ENCODE data around the gene SCG5. TPM values are rescaled to one million over a fixed set of nuclear protein-coding genes. Genes with fewer than 3 reads are reported as not detected.

Gene SCG5
- polyA plus RNA-seq, 1 experiment: 9.4 TPM

DNA sequence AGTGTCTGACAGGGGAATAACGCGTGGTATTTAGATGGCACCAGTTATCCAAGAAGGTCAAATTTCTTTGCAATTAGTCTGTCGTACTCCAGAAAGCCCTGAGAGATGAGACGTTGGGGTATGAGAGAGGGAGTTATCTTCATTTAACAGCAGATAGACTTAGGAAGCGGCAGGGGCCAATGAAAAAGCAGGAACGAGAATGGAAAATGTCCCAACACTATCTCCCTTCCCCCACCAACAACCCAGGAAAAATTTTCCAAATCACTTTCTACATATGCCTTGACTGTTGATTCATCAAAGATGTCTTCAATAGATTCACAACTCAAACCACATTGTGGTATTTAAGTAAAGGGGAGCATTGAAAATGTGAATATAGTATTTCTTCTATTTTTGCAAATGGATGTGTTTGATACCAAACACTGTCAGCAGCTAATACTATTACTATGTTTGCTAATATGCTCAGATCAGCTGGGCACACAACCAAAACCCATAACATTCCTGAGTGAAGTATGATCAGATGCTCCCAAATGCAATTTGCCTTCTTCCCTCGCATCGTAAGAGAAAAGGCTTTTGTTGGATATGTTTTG, 63.0 kb downstream of the SCG5 start:
- no peaks in the 10 kb centered on the region for H3K27me3 ChIP-seq (ENCODE audit: control insufficient read depth, insufficient read depth, low read length)
- POLR2A ChIA-PET: interaction anchor here (1.4 kb wide), 1 partner anchor 34 kb away, joined by 5 read pairs; no protein-coding TSS in a partner anchor
- TF ChIP-seq, protein P1, sequence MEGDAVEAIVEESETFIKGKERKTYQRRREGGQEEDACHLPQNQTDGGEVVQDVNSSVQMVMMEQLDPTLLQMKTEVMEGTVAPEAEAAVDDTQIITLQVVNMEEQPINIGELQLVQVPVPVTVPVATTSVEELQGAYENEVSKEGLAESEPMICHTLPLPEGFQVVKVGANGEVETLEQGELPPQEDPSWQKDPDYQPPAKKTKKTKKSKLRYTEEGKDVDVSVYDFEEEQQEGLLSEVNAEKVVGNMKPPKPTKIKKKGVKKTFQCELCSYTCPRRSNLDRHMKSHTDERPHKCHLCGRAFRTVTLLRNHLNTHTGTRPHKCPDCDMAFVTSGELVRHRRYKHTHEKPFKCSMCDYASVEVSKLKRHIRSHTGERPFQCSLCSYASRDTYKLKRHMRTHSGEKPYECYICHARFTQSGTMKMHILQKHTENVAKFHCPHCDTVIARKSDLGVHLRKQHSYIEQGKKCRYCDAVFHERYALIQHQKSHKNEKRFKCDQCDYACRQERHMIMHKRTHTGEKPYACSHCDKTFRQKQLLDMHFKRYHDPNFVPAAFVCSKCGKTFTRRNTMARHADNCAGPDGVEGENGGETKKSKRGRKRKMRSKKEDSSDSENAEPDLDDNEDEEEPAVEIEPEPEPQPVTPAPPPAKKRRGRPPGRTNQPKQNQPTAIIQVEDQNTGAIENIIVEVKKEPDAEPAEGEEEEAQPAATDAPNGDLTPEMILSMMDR (IDR thresholded peaks at IDR 0.05; ENCODE audit: insufficient read depth, low read depth, low read length): no peak
- no peaks in the 10 kb centered on the region for H3K36me3 ChIP-seq (ENCODE audit: control insufficient read depth, insufficient read depth, low read length)
- peak; percentile 76 for DNase-seq (ENCODE audit: low read depth)
- CTCF ChIA-PET: interaction anchor here (0.5 to 2.8 kb wide), 7 partner anchors 14 to 290 kb away, joined by 3 to 15 read pairs (median 5); no protein-coding TSS in a partner anchor
- no peak overlapping the region for H3K4me3 ChIP-seq (ENCODE audit: low read depth, low read length)

DNA sequence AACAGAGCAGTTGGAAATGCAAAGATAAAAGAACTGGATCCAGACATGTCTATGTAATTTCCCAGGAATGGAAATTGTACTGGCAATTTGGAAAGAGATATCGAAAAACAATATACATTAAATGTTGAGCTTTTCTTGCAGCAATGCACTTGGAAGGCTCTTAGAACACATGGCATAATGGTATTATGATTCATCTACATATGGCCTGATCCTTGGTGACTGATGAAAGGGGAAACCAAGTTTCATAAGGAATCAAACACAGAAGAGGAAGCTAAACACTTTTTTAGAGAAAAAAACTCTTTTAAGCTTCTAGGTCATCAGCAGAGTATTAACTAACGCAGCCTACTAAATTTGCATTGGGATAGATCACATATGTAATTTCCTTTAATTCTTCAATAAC, 63.9 kb downstream of the SCG5 start:
- POLR2A ChIA-PET: interaction anchor here (0.8 kb wide), 1 partner anchor 81 kb away, joined by 4 read pairs; no protein-coding TSS in a partner anchor

DNA sequence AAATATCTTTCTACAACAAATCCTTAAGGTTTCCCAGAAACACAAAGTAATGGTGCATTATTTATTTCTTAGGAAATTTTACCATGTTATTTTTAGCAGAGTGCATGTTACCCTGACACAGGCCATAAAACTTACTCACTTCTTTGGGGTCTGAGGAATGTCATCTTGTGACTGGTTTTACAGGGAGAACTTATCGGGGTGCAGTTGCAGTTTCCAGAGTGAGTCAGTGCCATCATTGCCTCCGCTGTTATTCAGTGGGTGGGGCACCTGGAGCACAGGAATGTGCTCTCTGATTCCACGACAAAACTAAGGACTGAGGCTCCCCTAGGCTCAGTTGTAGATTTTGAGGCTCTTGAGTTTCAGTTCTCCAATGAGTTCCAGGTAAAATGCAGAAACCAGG, 65.2 kb downstream of the SCG5 start:
- TF ChIP-seq, protein P1 (IDR thresholded peaks at IDR 0.05; ENCODE audit: insufficient read depth, low read depth, low read length): no peak
- ChIA-PET POLR2A (no interaction called here), CTCF (interaction anchor here (1.6 kb wide), 1 partner anchor 16 kb away, joined by 4 read pairs; no protein-coding TSS in a partner anchor)
- no peaks in the 10 kb centered on the region for H3K36me3 ChIP-seq (ENCODE audit: control insufficient read depth, insufficient read depth, low read length)
- peak; percentile 78 for DNase-seq (ENCODE audit: low read depth)
- H3K27me3 ChIP-seq (ENCODE audit: control insufficient read depth, insufficient read depth, low read length): no peaks in the 10 kb centered on the region
- no peak overlapping the region for H3K4me3 ChIP-seq (ENCODE audit: low read depth, low read length)

More for the DNA sequence above, 63.9 kb downstream of the SCG5 start:
- TF ChIP-seq, protein P1 (IDR thresholded peaks at IDR 0.05; ENCODE audit: insufficient read depth, low read depth, low read length): no peak
- Histone ChIP-seq H3K27me3 (ENCODE audit: control insufficient read depth, insufficient read depth, low read length) (no peaks in the 10 kb centered on the region), H3K36me3 (ENCODE audit: control insufficient read depth, insufficient read depth, low read length) (no peaks in the 10 kb centered on the region), H3K4me3 (ENCODE audit: low read depth, low read length) (no peak overlapping the region)
- CTCF ChIA-PET: interaction anchor here (0.7 to 2.8 kb wide), 8 partner anchors 26 to 289 kb away, joined by 3 to 15 read pairs (median 4); no protein-coding TSS in a partner anchor
- DNase-seq (ENCODE audit: low read depth): no peak

DNA sequence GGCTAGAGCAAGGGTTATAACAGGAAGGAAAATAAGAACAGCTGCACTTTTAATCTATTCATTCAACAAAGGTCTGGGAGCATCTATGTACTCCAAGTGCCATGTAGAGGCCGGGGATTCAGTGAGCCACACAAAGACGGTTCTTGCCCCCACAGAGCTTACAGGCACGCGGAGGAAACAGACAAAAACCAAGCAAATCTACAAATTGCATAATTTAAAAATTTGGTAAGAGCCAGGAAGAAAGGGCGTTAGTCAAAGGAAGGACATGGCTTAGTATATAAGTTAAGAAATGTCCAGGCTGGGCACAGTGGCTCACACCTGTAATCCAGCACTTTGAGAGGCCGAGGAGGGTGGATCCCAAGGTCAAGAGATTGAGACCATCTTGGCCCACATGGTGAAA, 65.9 kb downstream of the SCG5 start:
- no peak for DNase-seq (ENCODE audit: low read depth)
- TF ChIP-seq, protein P1 (IDR thresholded peaks at IDR 0.05; ENCODE audit: insufficient read depth, low read depth, low read length): no peak
- Histone ChIP-seq H3K36me3 (ENCODE audit: control insufficient read depth, insufficient read depth, low read length) (no peaks in the 10 kb centered on the region), H3K4me3 (ENCODE audit: low read depth, low read length) (no peak overlapping the region), H3K27me3 (ENCODE audit: control insufficient read depth, insufficient read depth, low read length) (no peaks in the 10 kb centered on the region)
- ChIA-PET POLR2A (no interaction called here), CTCF (interaction anchor here (1.6 kb wide), 1 partner anchor 17 kb away, joined by 4 read pairs; no protein-coding TSS in a partner anchor)

DNA sequence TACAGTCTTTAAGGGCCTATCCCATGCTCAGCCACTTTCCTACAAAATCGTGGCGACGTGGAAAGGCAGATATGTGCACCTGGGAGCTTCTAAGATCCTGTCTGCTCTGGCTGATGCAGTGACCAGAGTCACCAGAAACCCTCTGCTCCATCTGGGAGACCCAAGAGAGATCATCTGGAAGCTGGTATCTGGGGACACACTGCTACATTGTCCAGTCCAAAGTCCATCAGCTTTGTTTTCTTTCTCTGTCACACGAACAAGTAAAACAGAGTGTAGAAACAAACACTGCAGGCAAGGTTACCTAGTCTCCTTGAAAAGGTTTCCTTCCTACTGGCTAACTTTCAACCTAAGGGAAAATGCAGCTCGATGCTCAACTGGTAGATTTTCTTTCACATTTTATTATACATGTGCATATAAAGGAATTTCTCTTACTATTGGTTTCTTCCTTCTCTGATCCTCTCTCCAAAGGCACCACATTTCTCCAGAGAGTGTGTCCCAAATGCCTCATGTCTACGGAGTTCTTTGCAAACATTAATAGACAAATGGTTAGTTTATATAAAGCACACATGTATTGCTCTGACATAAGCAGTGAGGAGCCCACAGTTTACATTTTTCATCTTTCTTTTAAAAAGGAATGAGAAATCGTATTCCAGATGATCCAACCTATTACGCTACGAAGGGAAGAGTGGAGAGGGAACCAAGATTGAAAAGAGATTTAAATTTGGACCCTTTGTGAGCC, 68.0 kb downstream of the SCG5 start:
- ChIA-PET POLR2A (interaction anchor here (0.6 kb wide), 1 partner anchor 37 kb away, joined by 3 read pairs; no protein-coding TSS in a partner anchor), CTCF (interaction anchor here (1.0 to 1.3 kb wide), 4 partner anchors 10 to 376 kb away, joined by 3 read pairs; no protein-coding TSS in a partner anchor)
- Histone ChIP-seq H3K36me3 (ENCODE audit: control insufficient read depth, insufficient read depth, low read length) (no peaks in the 10 kb centered on the region), H3K27me3 (ENCODE audit: control insufficient read depth, insufficient read depth, low read length) (no peaks in the 10 kb centered on the region), H3K4me3 (ENCODE audit: low read depth, low read length) (no peak overlapping the region)
- TF ChIP-seq, protein P1 (IDR thresholded peaks at IDR 0.05; ENCODE audit: insufficient read depth, low read depth, low read length): no peak
- no peak for DNase-seq (ENCODE audit: low read depth)
